ENCODE data around the gene DNAJC22.

DNAJC22 gene

DNA sequence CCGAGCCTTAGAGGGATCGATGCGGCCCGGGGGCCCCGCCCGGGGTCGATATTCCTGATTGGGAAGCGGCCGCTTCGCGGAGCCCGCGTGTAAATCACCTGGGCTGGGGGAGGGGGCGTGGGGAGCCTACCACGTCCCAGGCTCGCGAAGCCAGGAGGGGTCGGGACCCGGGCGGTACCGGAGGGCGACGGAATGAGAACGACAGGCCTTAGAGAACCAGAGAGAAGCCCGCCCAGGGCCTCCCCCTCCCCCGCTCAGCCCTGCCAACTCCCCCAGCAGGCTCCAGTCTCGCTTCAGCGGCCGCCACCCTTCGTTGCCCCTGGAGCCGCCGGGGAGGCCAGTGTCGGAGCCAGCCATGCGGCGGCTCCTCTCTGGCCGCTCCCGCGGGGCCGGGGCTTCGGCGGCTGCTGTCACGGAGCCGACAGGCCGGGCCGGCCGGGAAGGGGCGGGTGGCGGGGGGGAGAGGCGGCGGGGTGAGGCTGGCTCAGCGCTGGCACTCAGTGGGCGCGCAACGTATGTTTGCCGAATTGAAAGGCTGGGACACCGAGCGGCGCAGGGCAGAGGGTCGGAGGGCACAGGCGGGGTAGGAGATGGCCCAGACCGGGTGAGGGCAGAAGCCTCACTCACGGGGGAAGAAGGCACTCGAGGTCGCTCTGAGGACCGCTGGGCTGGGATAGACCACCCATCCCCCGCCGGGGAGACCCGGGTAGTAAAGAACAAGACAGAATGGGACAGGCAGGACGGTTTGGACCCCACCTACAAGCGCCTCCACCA lies 1.4 kb upstream of the DNAJC22 start:
- no peak for DNase-seq (ENCODE audit: low read depth in 3 of 3)

DNA sequence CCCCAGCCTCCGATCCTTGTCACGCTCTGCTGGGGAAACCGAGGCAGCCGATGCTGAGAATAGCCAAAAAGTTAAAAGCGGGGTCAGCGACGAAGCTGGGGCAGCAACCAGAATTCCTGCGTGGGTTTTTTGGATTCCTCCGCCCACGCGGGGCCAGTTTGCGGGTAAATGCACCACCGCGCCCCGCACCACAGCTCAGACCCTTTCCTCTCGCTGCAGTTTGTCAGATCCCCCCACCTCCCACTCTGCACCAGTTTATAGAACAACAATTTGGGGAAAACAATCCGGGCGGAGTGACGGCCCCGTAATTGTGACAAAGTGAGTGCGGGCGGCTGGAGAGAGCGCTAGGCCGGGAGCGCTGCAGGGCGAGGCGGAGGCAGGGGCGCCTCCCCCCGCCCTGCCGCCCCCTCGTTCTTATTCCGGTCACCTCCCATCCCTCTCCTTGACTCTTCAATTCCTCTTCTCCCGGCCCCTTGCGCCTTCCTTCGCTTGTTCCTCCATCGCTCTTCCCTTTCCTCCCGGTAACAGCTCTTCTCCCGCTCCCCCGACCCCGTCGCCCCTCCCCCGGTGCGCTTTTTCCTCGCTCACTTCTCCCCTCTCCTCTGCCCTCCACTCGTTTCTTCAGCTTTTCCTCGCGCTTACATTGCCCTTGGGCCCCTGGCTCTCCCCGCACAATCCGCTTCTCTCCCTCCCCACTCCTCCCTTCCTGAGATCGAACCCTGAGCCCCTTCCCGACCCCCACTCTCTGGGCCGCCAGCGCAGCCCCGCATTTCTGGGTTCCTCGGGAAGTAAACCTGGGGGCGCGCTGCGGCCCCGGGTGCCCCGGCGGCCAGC lies 646 bp upstream of the DNAJC22 start:
- no peak for DNase-seq (ENCODE audit: low read depth in 3 of 3)

DNA sequence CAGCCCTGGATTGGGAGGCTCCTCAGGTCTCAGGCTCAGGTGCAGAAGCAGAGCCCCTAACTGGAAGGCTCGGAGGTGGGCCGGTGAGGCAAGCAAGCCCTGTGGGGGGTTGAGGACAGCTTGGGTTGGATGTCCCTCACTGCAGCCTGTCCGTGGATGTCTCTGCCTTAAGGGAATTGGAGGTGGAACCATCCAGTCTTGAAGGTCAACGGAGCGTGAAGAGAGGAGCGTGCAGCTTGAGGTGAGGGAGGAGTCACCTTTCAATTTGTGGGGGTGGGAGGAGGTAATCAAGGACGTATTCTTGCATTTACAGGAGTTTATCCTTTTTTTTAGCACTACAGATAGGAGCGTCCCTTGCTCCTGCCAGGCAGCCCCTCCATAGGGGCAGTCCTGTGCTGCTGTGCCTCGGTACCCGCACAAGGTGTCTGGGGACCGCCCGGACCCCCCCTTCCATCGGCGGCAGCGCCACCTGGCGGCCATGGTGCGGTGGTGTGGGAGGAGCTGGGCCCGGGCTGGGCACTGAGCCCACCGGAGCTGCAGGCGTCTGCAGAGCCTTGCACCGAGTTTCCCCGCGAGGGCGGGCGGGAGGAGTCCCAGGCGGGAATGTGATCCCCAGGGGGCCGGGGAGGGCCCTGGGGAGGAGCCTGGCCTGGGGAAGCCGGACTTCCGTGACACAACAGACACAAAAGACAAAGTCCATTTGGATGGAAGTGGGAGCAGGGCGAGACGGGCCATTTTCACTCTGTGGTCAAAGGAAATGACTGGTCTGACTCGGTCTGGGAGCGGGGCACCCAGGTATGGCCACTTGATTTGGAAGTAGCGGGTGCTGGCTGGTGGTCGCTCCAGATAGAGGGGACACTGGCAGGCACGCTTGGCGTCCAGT lies 864 bp downstream of the DNAJC22 start:
- DNase-seq (ENCODE audit: low read depth in 3 of 3), result peak; percentile 60 to 72 (median 66)

DNA sequence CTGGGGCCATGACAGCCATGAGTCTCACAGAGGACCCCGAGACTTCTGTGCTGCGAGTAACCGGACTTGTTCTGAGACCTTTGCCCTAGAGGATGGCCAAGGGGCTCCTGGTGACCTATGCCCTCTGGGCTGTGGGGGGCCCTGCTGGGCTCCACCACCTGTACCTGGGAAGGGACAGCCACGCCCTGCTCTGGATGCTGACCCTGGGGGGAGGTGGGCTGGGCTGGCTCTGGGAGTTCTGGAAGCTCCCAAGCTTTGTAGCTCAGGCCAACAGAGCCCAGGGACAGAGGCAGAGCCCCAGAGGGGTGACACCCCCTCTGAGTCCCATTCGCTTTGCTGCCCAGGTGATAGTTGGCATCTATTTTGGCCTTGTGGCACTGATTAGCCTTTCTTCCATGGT lies 2.1 kb downstream of the DNAJC22 start:
- DNase-seq (ENCODE audit: low read depth in 3 of 3), result no peak

DNA sequence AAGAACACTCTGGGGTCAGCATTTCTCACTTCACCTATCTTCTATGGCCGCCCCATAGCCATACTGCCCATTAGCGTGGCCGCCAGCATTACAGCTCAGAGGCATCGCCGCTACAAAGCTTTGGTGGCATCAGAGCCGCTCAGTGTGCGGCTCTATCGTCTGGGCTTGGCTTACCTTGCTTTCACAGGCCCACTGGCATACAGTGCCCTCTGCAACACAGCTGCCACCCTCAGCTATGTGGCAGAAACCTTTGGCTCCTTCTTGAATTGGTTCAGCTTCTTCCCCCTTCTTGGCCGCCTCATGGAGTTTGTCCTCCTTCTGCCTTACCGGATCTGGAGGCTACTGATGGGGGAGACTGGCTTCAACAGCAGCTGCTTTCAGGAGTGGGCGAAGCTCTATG lies 2.6 kb downstream of the DNAJC22 start:
- no peak for DNase-seq (ENCODE audit: low read depth in 3 of 3)

DNA sequence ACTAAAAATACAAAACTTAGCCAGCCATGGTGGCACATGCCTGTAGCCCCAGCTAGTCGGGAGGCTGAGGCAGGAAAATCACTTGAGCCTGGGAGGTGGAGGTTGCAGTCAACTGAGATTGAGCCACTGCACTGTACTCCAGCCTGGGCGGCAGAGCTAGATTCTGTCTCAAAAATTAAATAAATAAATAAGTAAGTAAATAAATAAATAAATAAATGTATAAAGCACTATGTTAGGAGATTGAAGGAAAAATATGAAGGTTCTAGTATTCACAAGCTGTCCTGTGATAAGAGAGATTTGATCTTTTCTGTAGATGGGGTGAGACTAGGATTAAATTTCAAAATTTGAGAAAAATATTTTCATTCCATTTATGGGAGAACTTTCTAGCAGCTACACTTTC lies 5.7 kb downstream of the DNAJC22 start:
- DNase-seq (ENCODE audit: low read depth in 3 of 3), result no peak

DNA sequence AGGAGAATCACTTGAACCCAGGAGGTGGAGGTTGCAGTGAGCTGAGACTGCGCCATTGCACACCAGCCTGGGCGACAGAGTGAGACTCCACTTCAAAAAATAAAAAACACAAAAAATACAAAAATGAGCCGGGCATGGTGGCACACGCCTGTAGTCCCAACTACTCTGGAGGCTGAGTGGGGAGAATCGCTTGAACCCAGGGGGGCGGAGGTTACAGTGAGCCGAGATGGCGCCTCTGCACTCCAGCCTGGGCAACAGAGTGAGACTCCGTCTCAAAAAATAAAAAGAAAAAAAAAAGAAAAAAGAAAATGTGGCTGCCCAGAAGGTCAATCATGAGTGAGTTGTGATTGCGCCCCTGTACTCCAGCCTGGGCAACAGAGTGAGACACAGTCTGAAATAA lies 9.2 kb downstream of the DNAJC22 start:
- no peak for DNase-seq (ENCODE audit: low read depth in 3 of 3)

DNA sequence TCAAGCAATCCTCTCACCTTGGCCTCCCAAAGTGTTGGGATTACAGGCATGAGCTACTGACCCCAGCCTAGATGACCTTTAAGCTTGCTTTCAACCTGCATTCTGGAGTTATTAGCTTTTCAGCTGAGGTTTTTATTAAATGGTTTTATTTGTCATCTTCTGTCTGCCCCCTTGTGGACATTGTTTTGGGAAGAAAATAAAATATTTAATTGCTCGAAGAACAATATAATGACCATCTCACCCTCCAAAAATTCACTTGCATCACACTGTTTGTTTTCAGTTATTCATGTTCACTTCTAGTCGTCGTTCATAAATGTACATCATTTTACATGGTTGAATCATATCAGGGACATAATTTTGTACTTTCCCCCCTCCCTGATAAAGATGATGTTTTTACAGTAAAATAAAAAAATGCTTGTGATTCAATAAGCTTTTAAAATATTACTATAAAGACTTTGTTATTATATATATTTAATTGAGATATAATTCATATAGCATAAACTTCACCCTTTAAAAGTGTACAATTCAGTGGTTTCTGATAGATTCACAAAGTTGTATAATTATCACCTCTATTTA lies 10.5 kb downstream of the DNAJC22 start:
- no peak for DNase-seq (ENCODE audit: low read depth in 3 of 3)

DNA sequence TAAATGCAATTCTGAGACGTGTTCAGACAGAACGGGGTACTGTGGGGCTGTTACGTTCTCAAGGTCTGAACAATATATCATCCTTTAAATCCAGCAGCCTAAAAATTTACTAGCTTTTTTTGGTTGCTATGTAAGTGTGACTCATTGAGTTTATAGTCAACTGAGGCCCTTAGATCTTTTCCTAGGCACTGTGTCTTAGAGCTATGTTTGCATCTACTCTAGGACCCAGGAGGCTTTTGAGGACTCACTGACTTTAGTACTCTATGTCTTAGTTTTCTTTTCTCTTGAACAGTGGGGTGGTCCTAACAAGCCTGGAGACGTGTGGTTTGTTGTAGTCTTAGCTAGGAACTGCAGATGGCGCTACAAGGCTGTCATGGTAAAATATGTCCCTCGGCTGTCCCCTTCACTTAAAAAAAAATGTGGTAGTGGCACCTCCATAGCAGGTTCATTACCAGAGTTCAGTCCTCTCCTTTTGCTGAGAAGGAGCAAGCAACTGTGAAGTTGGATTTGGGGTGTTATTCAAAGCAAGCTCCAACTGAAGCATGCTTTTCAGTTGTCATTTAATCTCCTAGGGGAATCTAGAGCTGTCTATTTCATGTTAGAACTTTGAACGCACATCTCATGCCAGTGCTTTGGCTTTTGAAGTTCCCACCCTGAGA lies 11.9 kb downstream of the DNAJC22 start:
- DNase-seq (ENCODE audit: low read depth in 3 of 3), result no peak

DNA sequence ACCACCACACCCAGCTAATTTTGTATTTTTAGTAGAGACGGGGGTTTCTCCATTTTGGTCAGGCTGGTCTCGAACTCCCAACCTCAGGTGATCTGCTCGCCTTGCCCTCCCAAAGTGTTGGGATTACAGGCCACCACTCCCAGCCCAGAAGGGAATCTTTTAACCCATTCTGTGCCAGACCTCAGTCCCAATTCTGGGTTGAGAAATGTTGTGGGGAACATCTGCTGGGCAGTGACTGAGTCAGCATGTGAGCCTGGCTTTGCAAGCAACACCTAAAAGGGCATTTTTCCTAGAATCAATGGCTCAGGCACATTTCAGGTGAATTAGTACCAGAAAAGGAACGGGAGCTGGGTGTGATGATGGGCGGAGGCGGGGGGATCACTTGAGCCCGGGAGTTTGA lies 13.0 kb downstream of the DNAJC22 start:
- no peak for DNase-seq (ENCODE audit: low read depth in 3 of 3)

DNA sequence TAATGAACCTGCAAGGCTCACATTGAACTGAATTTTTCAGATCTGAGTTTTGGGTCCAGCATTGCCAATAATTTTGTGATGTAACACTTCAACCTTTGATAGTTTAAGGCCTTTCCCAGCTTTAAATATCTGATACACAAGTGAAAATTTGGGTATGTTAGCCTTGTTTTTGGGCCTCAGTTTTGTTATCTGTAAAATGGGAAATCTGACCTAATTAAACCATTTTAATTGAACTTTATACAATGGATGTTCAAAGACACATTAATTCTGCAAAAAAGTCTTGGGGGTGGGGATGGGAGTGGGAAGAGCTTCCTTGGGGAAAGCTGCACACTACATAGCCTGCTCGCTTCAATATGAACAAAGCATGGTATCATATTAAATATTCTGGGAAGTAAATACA lies 15.4 kb downstream of the DNAJC22 start:
- no peak for DNase-seq (ENCODE audit: low read depth in 3 of 3)

DNA sequence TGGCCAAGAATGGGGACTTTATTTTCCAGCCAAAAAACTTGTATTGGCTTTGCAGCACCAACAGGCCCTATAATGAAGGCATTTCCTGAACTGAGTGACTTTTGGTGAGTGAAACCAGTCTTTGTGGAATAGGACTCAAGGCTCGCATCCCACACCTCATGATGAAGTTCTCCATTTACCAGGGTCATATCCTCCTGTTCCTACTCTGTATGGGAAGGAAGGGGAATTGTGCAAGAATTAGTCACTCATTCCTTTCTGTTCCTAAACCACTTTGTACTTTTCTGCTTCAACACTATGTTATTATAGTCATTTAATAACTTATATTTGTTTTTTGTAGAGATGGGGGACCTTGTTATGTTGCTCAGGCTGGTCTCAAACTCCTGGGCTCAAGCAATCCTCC lies 18.3 kb downstream of the DNAJC22 start:
- DNase-seq (ENCODE audit: low read depth in 3 of 3), result no peak

DNA sequence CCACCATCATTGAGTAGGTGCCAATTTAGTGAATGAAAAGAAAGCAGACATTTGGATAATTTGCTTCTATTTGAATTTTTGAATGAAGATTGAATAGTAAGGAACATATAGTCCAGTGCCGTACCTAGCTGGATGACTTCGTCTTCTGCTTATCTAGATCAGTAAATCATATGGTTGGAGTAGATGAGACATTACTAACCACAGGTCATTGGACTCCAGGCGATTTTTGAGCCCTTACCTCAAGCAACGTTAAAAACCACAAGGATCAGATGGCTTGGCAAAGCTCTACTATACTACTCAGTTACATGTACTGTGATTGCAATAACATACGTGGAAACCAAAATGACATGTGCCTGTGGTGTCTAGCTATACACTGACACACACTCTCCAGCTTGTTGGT lies 18.9 kb downstream of the DNAJC22 start:
- no peak for DNase-seq (ENCODE audit: low read depth in 3 of 3)

DNA sequence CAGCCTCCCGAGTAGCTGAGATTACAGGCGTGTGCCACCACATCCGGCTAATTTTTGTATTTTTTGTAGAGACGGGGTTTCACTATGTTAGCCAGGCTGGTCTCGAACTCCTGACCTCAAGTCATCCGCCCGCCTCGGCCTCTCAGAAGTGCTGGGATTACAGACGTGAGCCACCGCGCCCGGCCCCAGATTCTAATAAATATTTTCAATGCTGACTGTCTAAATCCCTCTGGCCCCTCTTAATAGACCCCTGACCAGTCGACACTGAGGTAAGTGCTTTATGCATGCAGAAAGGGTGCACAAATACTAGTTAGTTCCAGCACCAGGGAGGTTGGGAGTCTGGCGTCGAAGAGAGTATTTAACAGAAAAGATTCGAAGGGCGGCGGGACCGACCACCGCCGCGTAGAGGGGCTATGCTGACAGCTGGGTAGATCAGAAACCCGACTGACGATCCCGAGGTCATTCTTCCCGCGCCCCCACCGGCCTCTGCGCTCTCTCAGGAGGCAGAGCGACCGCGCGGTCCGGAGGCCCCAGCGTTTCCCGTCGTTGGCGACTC lies 19.5 kb downstream of the DNAJC22 start:
- DNase-seq (ENCODE audit: low read depth in 3 of 3), result no peak

DNA sequence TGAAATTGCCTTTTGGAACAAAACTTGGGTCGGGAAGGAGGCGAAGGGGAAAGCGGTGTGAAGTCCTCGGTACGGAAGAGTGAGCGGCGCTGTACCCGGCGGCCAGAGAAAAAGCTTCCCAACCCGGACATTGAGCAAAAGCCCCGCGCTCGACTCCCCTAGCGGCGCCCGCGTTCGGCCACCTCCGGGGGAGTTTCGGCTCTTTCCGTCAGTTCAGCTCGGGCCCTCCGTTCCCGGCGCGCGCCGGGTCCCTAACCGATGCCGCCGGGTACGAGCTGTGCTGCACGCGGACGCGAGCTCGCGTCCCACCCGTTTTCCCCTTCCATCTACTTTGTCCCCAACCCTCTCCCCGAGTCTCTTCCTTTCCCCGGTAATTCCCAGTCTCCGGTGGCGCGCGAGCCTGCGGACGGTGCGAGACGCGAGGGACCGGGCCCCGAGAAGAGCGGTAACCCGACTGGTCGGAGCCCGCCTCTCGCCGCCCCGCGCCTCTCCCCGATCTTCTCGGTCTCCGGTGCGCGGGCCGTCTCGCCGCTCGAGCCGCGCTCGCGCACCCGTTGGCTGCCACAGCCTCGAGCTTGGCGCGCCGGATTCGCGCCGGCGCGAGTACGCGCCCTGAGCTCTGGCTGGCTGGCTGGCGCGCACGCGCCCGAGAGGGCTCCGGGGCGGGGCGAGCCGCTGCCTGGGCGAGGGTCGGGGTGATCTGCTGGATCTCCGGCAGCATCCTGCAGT lies 20.1 kb downstream of the DNAJC22 start:
- DNase-seq (ENCODE audit: low read depth in 3 of 3), result peak; percentile 67 to 87 (median 69)

DNA sequence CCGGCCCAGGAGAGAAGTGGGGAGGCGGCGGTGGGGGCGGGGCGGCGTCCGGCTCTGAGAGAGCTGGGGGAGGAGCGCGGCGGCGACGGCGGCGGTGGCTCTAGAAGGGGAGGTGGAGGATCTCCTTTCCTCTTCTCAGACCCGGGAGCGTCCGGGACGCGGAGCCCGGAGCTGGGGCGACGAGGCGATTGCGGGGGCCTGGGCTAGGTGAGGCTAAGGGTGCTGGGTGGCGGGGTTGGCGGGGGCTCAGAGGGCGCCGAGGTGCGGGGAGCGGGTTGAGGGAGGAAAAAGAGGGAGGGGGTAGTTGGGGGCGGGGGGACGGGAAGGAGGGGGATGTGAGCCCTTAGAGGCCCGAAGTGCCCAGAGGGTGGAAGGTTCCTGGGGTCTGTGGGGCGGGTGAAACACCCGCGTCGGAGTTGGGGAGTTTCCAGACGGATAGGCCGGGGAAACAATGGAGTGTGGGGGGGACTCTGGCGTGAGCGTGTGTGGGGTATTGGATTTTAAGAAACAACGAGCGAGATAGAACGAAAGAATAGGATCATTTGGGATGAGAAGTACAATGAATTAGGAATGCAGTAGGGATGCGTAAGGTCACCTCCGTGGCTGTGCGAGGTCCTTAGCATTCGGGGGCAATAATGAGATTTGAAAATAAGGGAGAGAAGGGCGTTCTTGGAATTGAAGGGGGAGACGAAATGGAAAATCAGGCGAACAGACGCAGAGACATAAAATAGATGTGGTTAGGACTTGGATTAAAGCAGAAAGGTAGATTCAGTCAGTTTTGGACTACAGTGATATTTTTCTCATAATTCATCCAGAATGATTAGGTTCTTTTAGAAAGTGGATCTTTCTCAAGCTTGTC lies 20.9 kb downstream of the DNAJC22 start, which contains the start of gene SPATS2:
Gene SPATS2, plus strand, starts transcription at position 82 of the 859 bp plus-strand sequence. CDS start 93,551 bp downstream, outside the sequence.
- peak in 2 of 3 experiments; percentile 63 to 94 for DNase-seq (ENCODE audit: low read depth in 3 of 3)

DNA sequence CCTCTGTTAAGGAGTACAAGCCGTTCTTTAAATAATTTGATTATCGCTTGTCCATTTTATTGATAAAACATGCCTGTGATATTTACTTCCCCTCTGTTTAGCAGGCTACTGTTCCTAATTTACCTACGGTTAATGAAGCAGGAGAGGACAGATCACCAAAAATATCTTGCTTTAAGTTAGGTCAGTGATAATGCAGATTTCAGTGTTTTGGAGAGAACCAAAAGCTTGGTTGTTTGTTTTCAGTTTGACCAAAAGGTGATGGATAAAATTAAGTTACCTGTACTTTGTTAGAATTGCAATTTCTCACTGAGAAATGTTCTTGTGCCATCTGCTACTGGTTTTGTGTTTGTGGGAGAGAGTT lies 21.5 kb downstream of the DNAJC22 start:
- no peak for DNase-seq (ENCODE audit: low read depth in 3 of 3)

DNA sequence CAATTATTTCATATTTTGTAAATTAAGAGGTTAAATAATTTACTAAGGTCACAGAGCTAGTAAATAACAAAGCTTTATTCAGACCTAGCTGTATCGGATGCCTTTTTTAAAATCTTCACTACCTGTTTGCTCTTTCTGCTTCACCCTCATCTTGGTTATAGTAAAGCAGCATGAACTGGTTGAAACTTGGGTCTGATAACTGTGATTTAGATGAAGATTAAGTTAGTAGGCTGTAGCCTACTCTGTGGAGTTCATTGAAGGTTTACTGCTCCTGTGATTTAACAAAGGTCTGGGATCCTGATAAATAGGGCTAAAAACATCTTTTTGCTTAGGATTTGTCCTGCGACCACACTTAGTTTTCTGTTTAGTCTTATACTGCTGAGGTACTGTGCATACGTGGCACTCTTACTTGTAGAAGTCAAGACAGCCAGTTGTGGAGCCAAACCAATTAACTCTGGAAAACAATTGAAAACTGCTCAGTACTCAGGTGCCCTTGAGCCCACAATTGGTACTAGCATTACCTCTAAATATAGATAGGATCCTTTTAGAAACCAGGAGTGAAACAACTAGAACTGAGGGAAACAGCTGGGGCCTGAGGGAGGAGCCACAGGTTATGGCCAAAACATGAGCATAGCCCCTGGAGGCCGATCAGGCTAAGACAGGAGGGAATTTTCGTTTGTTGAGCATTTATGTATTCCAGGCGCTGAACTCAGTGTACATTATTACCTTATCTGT lies 22.9 kb downstream of the DNAJC22 start:
- DNase-seq (ENCODE audit: low read depth in 3 of 3), result no peak

DNA sequence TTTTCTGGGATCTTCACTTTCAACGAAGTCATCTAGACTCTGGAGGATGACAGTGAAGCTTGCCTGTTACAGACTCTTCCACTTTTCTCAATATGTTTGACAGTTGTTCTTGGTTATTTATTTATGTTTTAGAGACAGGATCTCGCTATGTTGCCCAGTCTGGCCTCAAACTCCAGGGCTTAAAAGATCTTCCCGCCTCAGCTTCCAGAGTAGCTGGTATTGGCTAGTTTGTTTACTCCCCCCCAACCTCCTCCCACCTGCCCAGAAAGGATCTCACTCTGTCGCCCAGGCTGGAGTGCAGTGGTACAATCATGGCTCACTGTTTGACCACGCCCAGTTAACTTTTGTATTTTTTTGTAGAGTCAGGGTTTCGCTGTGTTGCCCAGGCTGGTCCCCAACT lies 23.9 kb downstream of the DNAJC22 start:
- DNase-seq (ENCODE audit: low read depth in 3 of 3), result no peak
